Fibroblast of skin of left biceps (primary cell): ENCODE data around the gene ZBTB11.
"Not testable (repeated sequence)": the region's sequence is repeated elsewhere in the genome, so short reads cannot be mapped to it uniquely, and the experiment has no call there.

Experiments
- DNase-seq, 2 experiments: peaks; one replicate each; pipeline ENCODE4 v3.0.0-alpha.2; 2013; ENCODE audit warnings: low read depth in 2 of 2

ZBTB11 gene

GRCh38 chr3:101643009-101643844, 33.7 kb downstream of the ZBTB11 start:
- DNase-seq: no peak

DNA sequence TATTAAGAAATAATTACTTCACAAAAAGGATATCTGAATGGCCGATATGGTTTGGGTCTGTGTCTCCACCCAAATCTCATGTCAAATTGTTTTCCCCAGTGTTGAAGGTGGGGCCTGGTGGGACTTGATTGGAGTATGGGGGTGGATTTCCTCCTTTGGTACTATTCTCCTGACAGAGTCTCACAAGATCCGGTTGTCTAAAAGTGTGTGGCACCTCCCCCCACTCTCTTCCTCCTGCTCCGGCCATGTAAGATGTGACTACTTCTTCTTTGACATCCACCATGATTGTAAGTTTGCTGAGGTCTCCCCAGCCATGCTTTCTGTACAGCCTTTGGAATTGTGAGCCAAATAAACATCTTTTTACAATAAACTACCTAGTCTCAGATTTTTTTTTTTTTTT, 34.5 kb downstream of the ZBTB11 start:
- DNase-seq: no peak

DNA sequence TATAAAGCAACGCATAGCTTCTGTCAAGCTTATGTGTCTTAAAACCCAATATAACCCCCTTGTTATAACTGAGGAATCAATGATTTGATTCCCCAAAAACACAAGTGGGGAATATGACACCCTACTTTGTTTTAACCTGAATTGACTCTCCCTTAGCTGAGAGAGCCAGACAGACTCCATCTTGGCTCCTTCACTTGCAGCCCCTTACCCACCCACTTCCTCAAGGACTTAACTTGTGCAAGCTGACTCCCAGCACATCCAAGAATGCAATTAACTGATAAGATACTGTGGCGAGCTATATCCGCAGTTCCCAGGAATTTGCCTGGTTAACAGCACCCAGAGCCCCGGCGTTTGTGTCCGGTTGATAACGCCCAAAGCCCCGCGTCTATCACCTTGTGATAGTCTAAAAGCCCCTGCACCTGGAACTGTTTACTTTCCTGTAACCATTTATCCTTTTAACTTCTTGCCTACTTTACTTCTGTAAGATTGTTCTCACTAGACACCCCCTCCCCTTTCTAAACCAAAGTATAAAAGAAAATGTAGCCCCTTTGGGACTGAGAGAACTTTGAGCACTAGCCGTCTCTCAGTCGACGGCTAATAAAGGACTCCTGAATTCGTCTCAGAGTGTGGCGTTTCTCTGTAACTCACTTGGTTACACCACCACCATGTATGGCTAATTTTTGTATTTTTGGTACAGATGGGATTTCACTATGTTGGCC, 35.4 kb downstream of the ZBTB11 start:
- not testable (repeated sequence) for DNase-seq

GRCh38 chr3:101640256-101640655, 36.7 kb downstream of the ZBTB11 start:
- DNase-seq: no peak

GRCh38 chr3:101639280-101639963, 37.5 kb downstream of the ZBTB11 start:
- DNase-seq: no peak

DNA sequence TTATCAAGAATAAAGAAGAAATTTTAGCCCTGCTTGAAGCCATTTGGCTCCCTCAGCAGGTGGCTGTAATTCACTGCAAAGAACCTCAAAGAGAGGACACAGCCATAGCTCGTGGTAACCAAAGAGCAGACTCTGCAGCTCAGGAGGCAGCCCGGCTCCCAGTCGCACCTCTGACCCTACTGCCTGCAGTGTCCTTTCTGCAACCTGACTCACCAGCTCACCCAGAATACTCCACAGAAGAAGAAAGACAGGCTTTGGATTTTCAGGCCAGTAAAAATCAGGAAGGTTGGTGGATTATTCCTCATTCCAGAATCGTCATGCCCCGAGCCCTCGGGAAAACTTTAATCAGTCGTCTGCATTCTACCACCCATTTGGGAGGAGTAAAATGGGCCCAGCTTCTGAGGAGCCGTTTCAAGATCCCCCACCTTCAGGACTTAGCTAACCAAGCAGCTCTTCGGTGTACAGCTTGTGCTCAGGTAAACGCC, 38.6 kb downstream of the ZBTB11 start:
- DNase-seq: no peak

GRCh38 chr3:101637451-101637850, 39.5 kb downstream of the ZBTB11 start:
- DNase-seq: no peak

- DNase-seq: no peak
Observed at GRCh38 chr3:101635954-101636798, 40.8 kb downstream of the ZBTB11 start.

GRCh38 chr3:101635345-101635744, 41.6 kb downstream of the ZBTB11 start:
- DNase-seq: no peak

- no peak for DNase-seq
Observed at GRCh38 chr3:101634591-101635196, 42.2 kb downstream of the ZBTB11 start.

GRCh38 chr3:101633186-101633585, 43.7 kb downstream of the ZBTB11 start:
- DNase-seq: no peak

- DNase-seq: no peak
Observed at GRCh38 chr3:101632586-101632985, 44.3 kb downstream of the ZBTB11 start.

DNA sequence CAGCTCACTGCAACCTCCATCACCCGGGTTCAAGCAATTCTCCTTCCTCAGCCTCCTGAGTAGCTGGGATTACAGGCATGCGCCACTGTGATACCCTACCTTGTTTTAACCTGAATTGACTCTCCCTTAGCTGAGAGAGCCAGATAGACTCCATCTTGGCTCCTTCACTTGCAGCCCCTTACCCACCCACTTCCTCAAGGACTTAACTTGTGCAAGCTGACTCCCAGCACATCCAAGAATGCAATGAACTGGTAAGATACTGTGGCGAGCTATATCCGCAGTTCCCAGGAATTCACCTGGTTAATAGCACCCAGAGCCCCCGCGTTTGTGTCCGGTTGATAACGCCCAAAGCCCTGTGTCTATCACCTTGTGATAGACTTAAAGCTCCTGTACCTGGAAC, 45.0 kb downstream of the ZBTB11 start:
- DNase-seq: not testable (repeated sequence)

- DNase-seq: no peak
Observed at GRCh38 chr3:101631098-101631796, 45.7 kb downstream of the ZBTB11 start.

DNA sequence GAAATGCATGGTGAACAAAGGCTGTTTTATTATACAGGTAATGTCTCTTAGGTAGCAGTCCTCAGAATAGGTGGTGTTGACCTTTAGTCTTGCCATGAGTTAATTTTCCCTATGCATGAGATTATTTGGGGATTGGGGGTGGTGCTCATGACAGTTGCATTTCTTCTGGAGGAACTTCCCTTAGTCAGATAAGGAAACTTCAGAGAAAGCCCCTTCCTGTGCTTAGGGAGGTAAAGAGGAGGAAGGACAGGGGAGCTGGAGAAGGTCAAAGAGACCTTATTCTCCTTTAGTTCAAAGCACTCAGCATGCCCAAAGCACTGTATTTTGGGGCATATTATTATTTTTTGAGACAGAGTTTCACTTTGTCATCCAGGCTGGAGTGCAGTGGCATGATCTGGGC, 47.7 kb downstream of the ZBTB11 start:
- DNase-seq: no peak

GRCh38 chr3:101625879-101626278, 51.1 kb downstream of the ZBTB11 start:
- DNase-seq: no peak

GRCh38 chr3:101624857-101625256, 52.1 kb downstream of the ZBTB11 start:
- no peak for DNase-seq

- DNase-seq: no peak
Observed at GRCh38 chr3:101623656-101624055, 53.3 kb downstream of the ZBTB11 start.

DNA sequence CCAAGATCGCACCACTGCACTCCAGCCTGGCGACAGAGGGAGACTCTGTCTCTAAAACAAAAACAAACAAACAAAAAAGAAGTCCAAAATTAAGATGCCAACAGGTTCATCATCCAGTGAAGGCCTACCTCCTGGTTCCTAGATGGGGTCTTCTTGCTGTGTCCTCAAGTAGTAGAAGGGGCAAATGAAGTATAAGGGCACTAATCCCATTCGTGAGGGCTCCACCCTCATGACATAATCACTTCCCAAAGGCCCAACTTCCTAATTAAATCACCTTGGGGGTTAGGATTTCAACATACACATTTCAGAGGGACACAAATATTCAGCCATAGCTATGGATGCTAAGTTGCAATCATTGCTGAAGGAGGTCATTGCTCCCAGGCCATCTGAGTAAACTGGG, 57.2 kb downstream of the ZBTB11 start:
- DNase-seq: no peak

GRCh38 chr3:101618726-101619125, 58.2 kb downstream of the ZBTB11 start:
- DNase-seq: no peak
